GM12874 (cell line): ENCODE data around the gene FAM187B.

Source experiments
- CTCF ChIP-seq: IDR thresholded peaks from 2 replicates; pipeline ENCODE4 v1.5.1; 2011; ENCODE audit warnings: low read depth, mild to moderate bottlenecking, control low read depth, low read length, moderate library complexity; ENCODE audit not compliant: insufficient read depth

Gene FAM187B

GRCh38 chr19:35236638-35237400 is 8.3 kb upstream of the FAM187B start:
- TF ChIP-seq CTCF, result no peak

DNA sequence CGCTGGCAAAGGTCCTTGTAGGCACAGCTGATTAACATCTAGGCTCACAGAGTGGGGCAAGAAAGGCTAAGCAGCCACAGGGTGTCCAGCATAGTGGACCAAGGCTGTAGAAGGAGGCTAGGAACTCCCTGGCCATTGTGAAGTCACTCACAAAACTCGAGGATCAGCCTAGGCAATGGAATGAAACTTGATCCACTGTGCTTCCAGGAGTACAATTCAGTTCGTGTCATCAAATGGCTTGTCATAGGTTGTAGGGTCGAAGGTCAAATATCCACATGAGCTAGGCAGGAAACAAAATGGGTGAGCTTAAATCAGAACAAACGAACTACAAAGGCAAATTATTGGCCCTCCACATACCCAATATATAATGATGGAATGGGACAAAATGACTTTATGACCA is 4.4 kb upstream of the FAM187B start:
- no peak for TF ChIP-seq CTCF

DNA sequence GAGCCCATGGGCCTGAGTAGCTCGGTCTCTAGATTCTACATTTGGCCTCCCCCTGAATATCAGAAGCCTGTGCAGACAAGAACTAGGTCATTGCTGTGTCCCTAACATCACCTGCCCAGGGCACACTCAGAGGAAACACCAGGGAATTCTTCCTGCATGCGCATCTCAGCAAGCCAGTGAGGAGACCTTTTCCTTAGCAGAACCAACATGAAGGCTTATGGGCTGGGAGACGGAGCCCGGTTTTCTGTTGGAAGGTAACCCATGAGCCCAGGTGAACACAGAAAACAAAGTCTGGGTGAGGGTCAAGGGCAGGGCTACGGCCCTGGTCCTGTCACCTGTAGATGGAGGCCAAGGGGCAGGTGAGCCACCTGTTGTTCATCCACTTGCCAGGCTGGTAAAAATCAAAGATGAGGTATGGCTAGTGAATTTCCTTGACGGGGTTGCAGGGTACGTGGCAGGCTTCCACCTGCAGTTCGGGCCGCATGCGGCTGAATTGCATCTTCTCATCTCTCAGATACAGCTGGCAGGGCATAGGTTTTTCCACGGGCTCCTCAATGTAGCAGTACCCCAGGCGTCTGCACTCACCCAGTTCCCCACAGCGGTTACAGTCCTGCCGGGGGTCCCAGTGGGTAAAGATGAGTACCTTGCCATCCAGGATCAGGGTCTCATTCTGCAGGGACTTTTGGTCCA is 3.6 kb upstream of the FAM187B start:
- TF ChIP-seq CTCF, result no peak

GRCh38 chr19:35229601-35230000 is 1.1 kb upstream of the FAM187B start:
- no peak for TF ChIP-seq CTCF

DNA sequence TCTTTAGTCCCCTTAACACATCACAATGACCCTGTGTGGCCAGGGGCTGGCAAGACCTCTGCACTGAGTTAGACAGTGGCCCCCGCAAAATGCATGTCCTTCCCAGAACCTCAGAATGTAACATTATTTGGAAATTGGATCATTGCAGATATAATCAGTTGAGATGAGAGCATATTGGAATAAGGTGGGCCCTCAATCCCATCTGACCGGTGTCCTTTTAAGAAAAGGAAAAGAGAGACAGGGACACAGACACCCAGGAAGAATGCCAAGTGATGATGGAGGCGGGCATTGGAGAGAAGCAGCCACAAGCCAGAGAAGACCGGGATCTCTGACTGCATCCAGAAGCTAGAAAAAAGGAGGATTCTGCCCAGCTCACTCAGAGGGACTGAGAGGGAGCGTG is 1.8 kb downstream of the FAM187B start:
- TF ChIP-seq CTCF, result no peak

DNA sequence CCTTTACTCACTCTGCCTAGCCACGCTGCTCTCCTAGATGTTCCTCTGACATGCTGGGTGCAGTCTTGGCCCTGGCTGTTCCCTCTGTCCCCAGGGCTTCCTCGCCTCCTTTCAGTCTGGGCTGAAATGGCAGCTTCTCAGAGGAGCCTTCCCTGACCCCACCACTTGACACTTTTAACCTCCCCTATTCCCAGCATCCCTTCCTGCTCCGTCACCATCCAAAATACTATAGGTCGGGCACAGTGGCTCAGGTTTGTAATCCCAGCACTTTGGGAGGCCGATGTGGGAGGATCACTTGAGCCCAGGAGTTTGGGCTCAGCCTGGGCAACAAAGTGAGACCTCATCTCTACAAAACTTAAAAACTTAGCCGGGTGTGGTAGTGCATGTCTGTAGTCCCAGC is 2.6 kb downstream of the FAM187B start:
- no peak for TF ChIP-seq CTCF

DNA sequence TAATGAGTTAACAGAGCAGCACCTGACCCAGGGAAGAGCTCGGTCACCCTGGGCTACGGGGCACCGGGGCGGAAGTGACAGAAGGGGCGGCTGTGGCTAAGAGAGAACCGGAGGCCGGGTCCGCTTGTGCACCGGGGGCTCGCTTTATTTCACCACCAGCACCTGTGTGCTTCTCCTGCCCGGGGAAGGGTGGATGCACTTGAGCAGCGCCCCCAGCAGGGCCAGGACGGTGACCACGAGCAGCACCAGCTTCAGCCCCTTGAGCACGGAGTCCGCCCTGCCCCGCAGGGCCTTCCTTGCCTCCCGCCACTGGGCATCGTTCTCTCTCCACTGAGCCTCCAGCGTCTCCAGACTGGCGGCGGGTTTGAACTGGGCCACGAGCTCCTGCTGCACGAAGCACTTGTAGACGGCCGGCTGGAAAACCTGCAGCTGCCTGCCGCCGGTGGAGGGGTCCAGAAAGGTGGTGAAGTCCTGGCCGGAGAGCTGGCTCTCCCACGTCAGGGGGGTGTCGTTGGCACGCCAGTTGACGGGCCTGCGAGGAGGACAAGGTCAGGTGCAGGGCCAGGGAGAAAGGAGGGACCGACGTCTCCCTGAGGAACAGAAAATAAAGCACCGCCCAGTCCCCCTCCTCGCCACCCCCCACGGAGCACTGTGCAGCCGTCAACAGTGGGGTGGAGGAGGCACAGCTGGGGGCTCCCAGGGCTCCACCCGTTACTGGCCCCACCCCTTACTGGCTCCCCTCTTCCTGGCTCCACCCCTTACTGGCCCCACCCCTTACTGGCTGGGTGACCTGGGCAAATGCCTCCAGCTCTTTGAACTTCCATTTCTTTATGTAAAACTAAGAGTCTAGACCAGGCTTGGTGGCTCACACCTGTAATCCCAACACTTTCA is 3.6 kb downstream of the FAM187B start:
- TF ChIP-seq CTCF, result no peak
